Heart left ventricle (tissue), 16 donors: ENCODE data around the gene HOXB1. TPM values are rescaled to one million over a fixed set of nuclear protein-coding genes. Genes with fewer than 3 reads are reported as not detected.

Experiments used
- ATAC-seq, 4 donors: fragments of 200-7000 bp; cut with Tn5 transposase; one replicate each; pipeline ENCODE4 v1.9.1; 2020 to 2022; ENCODE audit warnings: moderate library complexity in 4 of 4, mild to moderate bottlenecking in 3 of 4, moderate number of reproducible peaks in 1 of 4
- DNase-seq, 5 donors: peaks; one replicate each; pipeline ENCODE4 v3.0.0-alpha.2; 2020
- H3K27ac ChIP-seq, 12 donors: fragments of 200-600 bp; sonication (generic) in 4 of 12; one replicate each; pipeline versions ENCODE4 v1.5.0 to v1.8.0; 2016 to 2022; ENCODE audit warnings: mild to moderate bottlenecking in 2 of 12
- H3K27me3 ChIP-seq, 9 donors: fragments of 200-600 bp; sonication (generic) in 2 of 9; one replicate each; pipeline versions ENCODE4 v1.5.1 to v1.8.0; 2016 to 2022; ENCODE audit warnings: mild to moderate bottlenecking in 3 of 9
- H3K36me3 ChIP-seq, 9 donors: fragments of 200-600 bp; sonication (generic) in 2 of 9; one replicate each; pipeline versions ENCODE4 v1.5.0 to v1.8.0; 2018 to 2022; ENCODE audit warnings: mild to moderate bottlenecking in 2 of 9
- H3K4me1 ChIP-seq, 12 donors: fragments of 200-600 bp; sonication (generic) in 4 of 12; one replicate each; pipeline versions ENCODE4 v1.5.0 to v1.8.0; 2016 to 2022; ENCODE audit warnings: mild to moderate bottlenecking in 3 of 12
- H3K4me3 ChIP-seq, 12 donors: fragments of 200-600 bp; sonication (generic) in 4 of 12; one replicate each; pipeline versions ENCODE4 v1.5.0 to v1.8.0; 2017 to 2022; ENCODE audit warnings: mild to moderate bottlenecking in 9 of 12, moderate library complexity in 4 of 12
- H3K9me3 ChIP-seq, 12 donors: fragments of 200-600 bp; sonication (generic) in 4 of 12; one replicate each; pipeline versions ENCODE4 v1.5.0 to v1.8.0; 2016 to 2022; ENCODE audit warnings: mild to moderate bottlenecking in 1 of 12
- CTCF ChIP-seq, 12 donors: fragments of 200-600 bp; sonication (generic) in 4 of 12; IDR thresholded peaks; one replicate each; pipeline versions ENCODE4 v1.5.0 to v1.8.0; 2018 to 2022; ENCODE audit warnings: antibody characterized with exemption in 12 of 12, mild to moderate bottlenecking in 5 of 12
- POLR2A ChIP-seq, 2 donors: fragments of 450-650 bp; IDR thresholded peaks; one replicate each; pipeline ENCODE4 v1.6.1; 2017; ENCODE audit warnings: antibody characterized with exemption in 2 of 2, mild to moderate bottlenecking in 2 of 2, moderate library complexity in 2 of 2
- WGBS, 4 donors: extraction: QIAGEN DNeasy Blood & Tissue Kit in 2 of 4; methylation state at CpG; one replicate each; pipeline versions ENCODE4 v1.1.5 to v1.1.7; 2013 to 2018; 5-methylcytosine and 5-hydroxymethylcytosine counted together
- intact Hi-C, 10 donors: fragments of 100-400 bp; cut with DNase I; formaldehyde crosslinking; loops; one replicate each; pipeline versions ENCODE4 v1.11.1 to v1.14.2; 2022
- polyA plus RNA-seq, 2 donors: library from polyadenylated mRNA; stranded (reverse); fragments of 200-250 nt; gene quantifications; one replicate each; pipeline ENCODE4 v1.2.3, GENCODE V29; 2013
- total RNA-seq, 9 donors: library from RNA; depleted of rRNA in 2 of 9; stranded (reverse); fragments of >200 nt in 2 of 9; fragmentation: NEBNext Ultra II Directional in 3 of 9; extraction: Animal tissue kit (Norgen Biotek cat#: 25700) in 3 of 9; gene quantifications; one replicate each; pipeline versions ENCODE4 v1.1.0 to v1.2.4, GENCODE V29; 2016 to 2023
- donor health status: ischemic (EF 13 %, LVEDD 7.1; RV severe dilation, severe dysfunction).
- donor health status: healthy with polysubstance abuse.
- donor health status: DM: no; HTN: yes; CAD: no.
- donor health status: DM: no; HTN: no; CAD: no.
- donor health status: ischemic (EF 25% LVEDD 6.9; RV normal size, moderate dysfunction).
- donor health status: ischemic (EF 25% LVEDD 5.7; RV mildly dilated, moderate dysfunction).
- donor health status: healthy.
- donor health status: DM: yes; HTN: yes; CAD: no.
- donor health status: ischemic (EF 35%, LVEDD 5.7; RV mildly dilated, moderate dysfunction).
- donor health status: nonischemic (EF 11% LVEDD 7.7; RV severe dilation, severe dysfunction).
- donor health status: DM: yes; HTN: yes; CAD: no.
- donor health status: PGD.
- donor health status: ischemic (EF 29% LVEDD 5.4; RV normal size, mild dysfunction).
- donor health status: nonischemic (EF 23%, LVEDD 6.1; RV moderate dilation, normal function).

Gene HOXB1
- total and polyA plus RNA-seq, 11 donors = not detected

GRCh38 chr17:48576479-48577309 lies 45.9 kb upstream of the HOXB1 start:
- Histone ChIP-seq H3K36me3 (no peaks in the 10 kb centered on the region), H3K27me3 (peaks cover 52 to 100% (median 94%) of the 10 kb centered on the region in 9 donors), H3K4me3 (peak overlapping the region in 11 of 12 donors; percentile 11 to 61 (median 52)), H3K9me3 (no peaks in the 10 kb centered on the region), H3K27ac (peak overlapping the region in 5 of 12 donors; percentile 20 to 97 (median 53)), H3K4me1 (peaks cover 0 to 28% (median under 1%) of the 10 kb centered on the region in 12 donors)
- ATAC-seq (no peak), DNase-seq (no peak)
- TF ChIP-seq POLR2A (IDR thresholded peaks at IDR 0.05) = no peak
- no peak for TF ChIP-seq CTCF (IDR thresholded peaks at IDR 0.05)
- intact Hi-C loops = loop anchor here in 3 of 10 donors (5.0 kb wide), 1 partner anchor 34 kb away; no protein-coding TSS in a partner anchor
- 10 to 40% (median 21%) methylated on average over 28 to 42 of the region's 43 CpGs for WGBS, 4 donors

- H3K27me3 ChIP-seq = peaks cover 44 to 100% (median 92%) of the 10 kb centered on the region in 9 donors
Measured at GRCh38 chr17:48575673-48576478, 45.1 kb upstream of the HOXB1 start.

GRCh38 chr17:48575066-48575582 lies 44.3 kb upstream of the HOXB1 start:
- intact Hi-C loops = loop anchor here in 3 of 10 donors (5.0 kb wide), 1 partner anchor 33 kb away; no protein-coding TSS in a partner anchor
- H3K4me3 ChIP-seq = no peak overlapping the region
- no peaks in the 10 kb centered on the region for H3K9me3 ChIP-seq
- 41 to 53% (median 46%) methylated on average over 7 of the region's 7 CpGs for whole genome bisulfite sequencing, 4 donors
- no peaks in the 10 kb centered on the region for H3K36me3 ChIP-seq
- H3K27ac ChIP-seq = peak overlapping the region in 1 of 12 donors; percentile 97
- ATAC-seq (no peak), DNase-seq (no peak)
- H3K27me3 ChIP-seq = peaks cover 38 to 100% (median 92%) of the 10 kb centered on the region in 9 donors
- peaks cover 0 to 28% (median 0%) of the 10 kb centered on the region in 12 donors for H3K4me1 ChIP-seq
- TF ChIP-seq POLR2A (IDR thresholded peaks at IDR 0.05) (no peak), CTCF (IDR thresholded peaks at IDR 0.05) (no peak)

More at GRCh38 chr17:48575673-48576478, 45.1 kb upstream of the HOXB1 start:
- WGBS, 4 donors = 20 to 28% (median 24%) methylated on average over 22 of the region's 22 CpGs
- Histone ChIP-seq H3K4me1 (peaks cover 0 to 28% (median 0%) of the 10 kb centered on the region in 12 donors), H3K4me3 (peak overlapping the region in 3 of 12 donors; percentile 19 to 61 (median 52)), H3K27ac (peak overlapping the region in 5 of 12 donors; percentile 20 to 97 (median 53)), H3K36me3 (no peaks in the 10 kb centered on the region), H3K9me3 (no peaks in the 10 kb centered on the region)
- ATAC-seq (peak in 1 of 4 donors; percentile 23), DNase-seq (no peak)
- TF ChIP-seq POLR2A (IDR thresholded peaks at IDR 0.05) (no peak), CTCF (IDR thresholded peaks at IDR 0.05) (no peak)
- intact Hi-C loops = loop anchor here in 3 of 10 donors (5.0 kb wide), 1 partner anchor 34 kb away; no protein-coding TSS in a partner anchor
